Cardiac muscle cell (in vitro differentiated cells and primary cell): ENCODE results near the gene EGFL8. TPM values are rescaled to one million over a fixed set of nuclear protein-coding genes. Genes with fewer than 3 reads are reported as not detected.

Experiments used
- DNase-seq, 2 donors: peaks; one replicate each; pipeline versions ENCODE4 v3.0.0 to v3.0.0-alpha.2; 2010 to 2017; ENCODE audit warnings: low read depth in 1 of 2, low spot score in 1 of 2
- H3K27ac ChIP-seq: fragments of 200-600 bp; sonication (generic); 2 replicates; pipeline ENCODE4 v1.5.1; 2016
- H3K27me3 ChIP-seq: fragments of 200-600 bp; sonication (generic); 2 replicates; pipeline ENCODE4 v1.6.0; 2016; ENCODE audit warnings: control low read depth
- H3K36me3 ChIP-seq: fragments of 200-600 bp; sonication (generic); 2 replicates; pipeline ENCODE4 v1.5.1; 2016; ENCODE audit warnings: control low read depth
- H3K4me1 ChIP-seq: fragments of 200-600 bp; sonication (generic); 2 replicates; pipeline ENCODE4 v1.8.1; 2017; ENCODE audit warnings: low read depth, mild to moderate bottlenecking, mixed run types
- H3K4me3 ChIP-seq: fragments of 200-600 bp; sonication (generic); 2 replicates; pipeline ENCODE4 v1.5.1; 2016; ENCODE audit warnings: mild to moderate bottlenecking
- H3K9me3 ChIP-seq: fragments of 200-600 bp; sonication (generic); 2 replicates; pipeline ENCODE4 v1.5.1; 2017; ENCODE audit warnings: low read depth, mild to moderate bottlenecking, control low read depth
- CTCF ChIP-seq: IDR thresholded peaks from 2 replicates; pipeline ENCODE4 v1.5.1; 2012; ENCODE audit warnings: low read depth, mild to moderate bottlenecking, low read length
- polyA plus RNA-seq: library from polyadenylated mRNA; unstranded; fragments of >200 nt; fragmentation: Nextera tagmentation; extraction: Ambion mirVana; gene quantifications from 2 replicates; pipeline ENCODE4 v1.2.1, GENCODE V29; 2016
- total RNA-seq: library from RNA; depleted of rRNA; stranded (reverse); fragments of >200 nt; gene quantifications from 2 replicates; pipeline ENCODE4 v1.2.3, GENCODE V29; 2016

The EGFL8 gene
- total and polyA plus RNA-seq, 2 experiments from 2014 or later, result 15.2 to 18.7 TPM

- H3K27ac ChIP-seq, result peak overlapping the region; percentile 100
- TF ChIP-seq CTCF, result no peak
- H3K4me3 ChIP-seq, result peak overlapping the region; percentile 98
- peak in 1 of 2 donors; percentile 70 for DNase-seq
- H3K36me3 ChIP-seq, result no peaks in the 10 kb centered on the region
- no peaks in the 10 kb centered on the region for H3K9me3 ChIP-seq
- no peaks in the 10 kb centered on the region for H3K27me3 ChIP-seq
- peaks cover 21% of the 10 kb centered on the region for H3K4me1 ChIP-seq
Measured at GRCh38 chr6:32176476-32177182, 12.2 kb downstream of the EGFL8 start.

GRCh38 chr6:32177183-32177787, 12.9 kb downstream of the EGFL8 start:
- no peak for TF ChIP-seq CTCF
- no peaks in the 10 kb centered on the region for H3K36me3 ChIP-seq
- H3K27me3 ChIP-seq, result no peaks in the 10 kb centered on the region
- H3K4me3 ChIP-seq, result peak overlapping the region; percentile 98
- no peaks in the 10 kb centered on the region for H3K9me3 ChIP-seq
- DNase-seq, result peak in 1 of 2 donors; percentile 77
- H3K4me1 ChIP-seq, result peaks cover 21% of the 10 kb centered on the region
- H3K27ac ChIP-seq, result peak overlapping the region; percentile 100

GRCh38 chr6:32177788-32178546, 13.6 kb downstream of the EGFL8 start, which contains the start of gene RNF5:
Gene RNF5, plus strand, starts transcription at chr6:32178405. Its CDS starts 107 bp downstream, at chr6:32178512.
- H3K9me3 ChIP-seq, result no peaks in the 10 kb centered on the region
- H3K4me3 ChIP-seq, result peak within 1 kb of the TSS; percentile 98
- H3K4me1 ChIP-seq, result peaks cover 21% of the 10 kb centered on the region
- H3K36me3 ChIP-seq, result no peaks in the 10 kb centered on the region
- peak; percentile 100 for DNase-seq
- H3K27ac ChIP-seq, result peak within 1 kb of the TSS; percentile 100
- no peak for TF ChIP-seq CTCF
- H3K27me3 ChIP-seq, result no peaks in the 10 kb centered on the region

- Histone ChIP-seq H3K9me3 (no peaks in the 10 kb centered on the region), H3K27me3 (no peaks in the 10 kb centered on the region), H3K27ac (peak overlapping the region; percentile 100), H3K4me3 (peak overlapping the region; percentile 98), H3K36me3 (no peaks in the 10 kb centered on the region), H3K4me1 (peaks cover 21% of the 10 kb centered on the region)
- TF ChIP-seq CTCF, result no peak
- peak in 1 of 2 donors; percentile 20 for DNase-seq
Measured at GRCh38 chr6:32178547-32179440, 14.4 kb downstream of the EGFL8 start.
